Measurements from ENCODE around the gene PLOD2. TPM values are rescaled to one million over a fixed set of nuclear protein-coding genes. Genes with fewer than 3 reads are reported as not detected.

PLOD2 gene
- total RNA-seq, 1 donor from 2014 or later, result 21.1 TPM

DNA sequence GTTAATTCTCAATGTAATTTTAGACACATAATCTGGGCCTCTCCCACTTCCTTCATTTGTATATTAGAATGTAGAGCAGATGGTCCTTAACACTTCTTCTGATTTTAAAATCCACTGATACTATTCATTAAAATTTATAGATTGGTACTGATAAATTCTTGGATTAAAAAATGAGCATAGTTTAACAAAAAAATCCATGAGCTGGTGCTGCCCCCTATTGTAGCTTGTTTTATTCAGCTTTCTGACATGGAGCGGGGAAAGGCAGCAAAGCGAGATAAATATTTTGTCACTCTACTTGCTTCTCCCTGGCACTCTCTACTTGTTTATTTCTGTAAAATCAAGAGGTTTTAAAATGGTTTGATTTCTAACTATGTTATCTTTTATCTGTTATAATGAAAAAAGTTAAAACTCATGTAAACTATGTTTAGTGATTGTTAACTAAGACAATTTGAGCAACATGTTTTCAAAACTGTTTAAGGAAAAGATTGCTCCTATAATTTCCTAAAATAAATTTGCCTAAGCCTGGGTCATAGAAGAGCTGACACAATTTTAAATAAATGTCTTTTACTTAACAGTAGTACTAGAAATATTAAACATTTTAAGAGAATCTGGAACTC, 26.5 kb upstream of the PLOD2 start:
- no peak overlapping the region for H3K27ac ChIP-seq (replicated peaks)
- intact Hi-C loops (cut with micrococcal nuclease), result loop anchor here (5.0 kb wide), 1 partner anchor 120 kb away; no protein-coding TSS in a partner anchor
- no peaks in the 10 kb centered on the region for H3K27me3 ChIP-seq (ENCODE audit: low read depth)
- H3K4me1 ChIP-seq, result peaks cover 6% of the 10 kb centered on the region
- no peak for DNase-seq
- H3K4me3 ChIP-seq, result no peak overlapping the region
- TF ChIP-seq, protein P1, sequence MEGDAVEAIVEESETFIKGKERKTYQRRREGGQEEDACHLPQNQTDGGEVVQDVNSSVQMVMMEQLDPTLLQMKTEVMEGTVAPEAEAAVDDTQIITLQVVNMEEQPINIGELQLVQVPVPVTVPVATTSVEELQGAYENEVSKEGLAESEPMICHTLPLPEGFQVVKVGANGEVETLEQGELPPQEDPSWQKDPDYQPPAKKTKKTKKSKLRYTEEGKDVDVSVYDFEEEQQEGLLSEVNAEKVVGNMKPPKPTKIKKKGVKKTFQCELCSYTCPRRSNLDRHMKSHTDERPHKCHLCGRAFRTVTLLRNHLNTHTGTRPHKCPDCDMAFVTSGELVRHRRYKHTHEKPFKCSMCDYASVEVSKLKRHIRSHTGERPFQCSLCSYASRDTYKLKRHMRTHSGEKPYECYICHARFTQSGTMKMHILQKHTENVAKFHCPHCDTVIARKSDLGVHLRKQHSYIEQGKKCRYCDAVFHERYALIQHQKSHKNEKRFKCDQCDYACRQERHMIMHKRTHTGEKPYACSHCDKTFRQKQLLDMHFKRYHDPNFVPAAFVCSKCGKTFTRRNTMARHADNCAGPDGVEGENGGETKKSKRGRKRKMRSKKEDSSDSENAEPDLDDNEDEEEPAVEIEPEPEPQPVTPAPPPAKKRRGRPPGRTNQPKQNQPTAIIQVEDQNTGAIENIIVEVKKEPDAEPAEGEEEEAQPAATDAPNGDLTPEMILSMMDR (IDR thresholded peaks at IDR 0.05; ENCODE audit: borderline replicate concordance), result peak; percentile 74
- H3K36me3 ChIP-seq, result peaks cover 5% of the 10 kb centered on the region
- H3K9me3 ChIP-seq (replicated peaks), result no peaks in the 10 kb centered on the region

DNA sequence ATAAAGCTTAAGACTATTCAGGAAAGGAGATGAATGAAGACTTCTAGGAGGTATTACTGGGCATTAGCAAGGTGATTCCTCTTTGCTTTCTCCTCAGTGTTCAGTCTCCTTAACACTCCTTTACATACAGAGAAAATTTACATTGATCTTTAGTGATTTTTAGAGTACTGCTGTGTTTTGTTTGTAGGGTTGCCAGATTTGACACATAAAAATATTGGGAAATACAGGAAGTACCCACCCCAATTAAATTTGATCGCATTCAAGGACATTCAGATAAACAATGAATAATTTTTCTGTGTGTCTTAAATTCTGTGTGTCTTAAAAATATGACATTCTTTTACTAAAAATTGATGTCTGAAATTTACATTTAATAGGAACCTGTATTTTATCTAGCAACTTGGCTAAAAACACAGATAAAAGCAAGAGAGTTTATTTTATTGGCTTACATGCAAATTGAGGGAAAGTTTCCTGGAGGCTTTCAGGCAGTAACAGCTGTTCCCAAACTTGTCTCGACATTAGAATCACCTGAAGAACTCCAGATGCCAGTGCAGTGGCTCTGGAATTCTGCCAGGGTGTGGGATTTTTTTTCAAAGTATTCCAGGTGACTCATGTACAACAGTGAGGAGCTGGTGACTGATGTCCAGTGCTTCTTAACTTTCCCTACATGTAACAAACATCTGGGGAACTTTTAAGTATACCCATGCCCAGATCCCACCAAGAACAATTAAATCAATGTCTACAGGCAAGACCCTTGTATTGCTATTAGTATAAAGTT, 23.4 kb upstream of the PLOD2 start:
- TF ChIP-seq, protein P1 (IDR thresholded peaks at IDR 0.05; ENCODE audit: borderline replicate concordance), result no peak
- Histone ChIP-seq H3K9me3 (replicated peaks) (no peaks in the 10 kb centered on the region), H3K36me3 (no peaks in the 10 kb centered on the region), H3K27ac (replicated peaks) (no peak overlapping the region), H3K4me3 (no peak overlapping the region), H3K4me1 (peaks cover 6% of the 10 kb centered on the region), H3K27me3 (ENCODE audit: low read depth) (no peaks in the 10 kb centered on the region)
- DNase-seq, result no peak
- intact Hi-C loops (cut with micrococcal nuclease), result loop anchor here (5.0 kb wide), 1 partner anchor 117 kb away; no protein-coding TSS in a partner anchor

DNA sequence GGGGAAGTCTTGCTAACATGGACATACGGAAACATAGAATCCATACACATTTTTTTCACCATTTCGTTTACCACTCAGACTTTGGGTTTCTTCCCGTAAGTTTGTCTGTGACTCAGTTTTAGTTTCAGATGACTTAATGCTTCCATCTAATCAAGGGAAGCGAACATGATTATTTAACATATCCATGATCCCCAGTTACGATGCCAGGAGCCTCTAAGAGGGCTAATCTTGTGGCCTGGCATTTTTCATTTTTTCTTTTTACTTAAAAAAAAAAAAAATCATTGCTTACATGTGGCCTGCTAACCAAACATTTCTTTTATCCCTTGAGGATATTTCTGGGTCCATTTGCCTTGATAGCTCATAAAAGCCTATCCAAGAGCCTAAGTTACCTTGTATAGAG, 20.2 kb upstream of the PLOD2 start:
- H3K36me3 ChIP-seq, result no peaks in the 10 kb centered on the region
- DNase-seq, result no peak
- no peaks in the 10 kb centered on the region for H3K27me3 ChIP-seq (ENCODE audit: low read depth)
- TF ChIP-seq, protein P1 (IDR thresholded peaks at IDR 0.05; ENCODE audit: borderline replicate concordance), result no peak
- H3K4me1 ChIP-seq, result no peaks in the 10 kb centered on the region
- H3K4me3 ChIP-seq, result no peak overlapping the region
- no peaks in the 10 kb centered on the region for H3K9me3 ChIP-seq (replicated peaks)
- intact Hi-C loops (cut with micrococcal nuclease), result no loop called here
- H3K27ac ChIP-seq (replicated peaks), result no peak overlapping the region

DNA sequence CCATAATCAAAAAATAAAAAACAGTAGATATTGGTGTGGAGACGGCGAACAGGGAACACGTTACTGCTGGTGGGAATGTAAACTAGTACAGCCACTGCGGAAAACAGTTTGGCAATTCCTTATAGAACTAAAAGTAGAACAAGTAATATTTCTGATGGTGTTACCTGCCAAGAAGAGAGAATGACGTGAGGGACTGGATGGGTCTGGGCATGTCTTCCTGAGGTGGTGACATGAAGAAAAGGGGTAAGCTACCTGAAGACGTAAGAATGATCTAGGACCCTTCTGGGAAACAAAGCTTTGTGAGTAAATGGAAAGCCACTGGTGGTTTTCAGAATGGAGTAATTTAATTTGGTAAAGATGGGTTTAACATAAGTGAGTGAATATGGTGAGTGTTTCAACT, 19.4 kb upstream of the PLOD2 start:
- Histone ChIP-seq H3K4me3 (no peak overlapping the region), H3K9me3 (replicated peaks) (no peaks in the 10 kb centered on the region), H3K27ac (replicated peaks) (no peak overlapping the region), H3K4me1 (no peaks in the 10 kb centered on the region), H3K27me3 (ENCODE audit: low read depth) (no peaks in the 10 kb centered on the region), H3K36me3 (no peaks in the 10 kb centered on the region)
- TF ChIP-seq, protein P1 (IDR thresholded peaks at IDR 0.05; ENCODE audit: borderline replicate concordance), result no peak
- intact Hi-C loops (cut with micrococcal nuclease), result no loop called here
- no peak for DNase-seq

DNA sequence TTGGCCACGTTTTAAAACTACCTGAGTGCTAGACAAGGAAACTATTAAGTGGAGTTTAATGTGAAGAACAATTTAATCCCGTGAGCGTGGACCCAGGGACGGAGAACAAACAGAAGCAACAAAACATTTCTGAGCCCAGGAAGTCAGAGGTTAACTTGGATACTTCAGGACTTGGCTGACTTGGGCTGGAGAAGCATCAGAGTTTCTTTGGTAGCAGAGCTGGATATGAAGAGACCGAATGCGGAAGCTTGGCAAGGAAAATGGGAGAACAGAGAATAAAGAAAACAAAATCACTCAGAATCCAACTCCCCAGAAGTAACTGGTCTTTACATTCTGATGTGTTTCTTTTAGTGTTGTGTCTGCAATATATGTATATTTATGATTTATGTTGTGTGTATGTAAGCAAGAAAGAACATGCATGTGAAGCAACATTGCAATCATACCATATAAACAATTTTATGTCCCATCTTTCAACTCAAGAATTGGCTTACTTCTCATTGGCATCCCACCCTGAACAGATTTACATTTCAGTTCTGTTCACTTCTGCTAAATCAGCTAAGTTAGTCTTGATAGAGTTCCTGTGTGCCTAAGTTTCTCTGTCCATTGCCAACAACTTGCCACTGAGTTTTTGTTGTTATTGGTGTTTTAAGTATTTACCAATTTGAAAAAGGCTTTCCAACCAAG, 17.2 kb upstream of the PLOD2 start:
- no peaks in the 10 kb centered on the region for H3K4me1 ChIP-seq
- no peak overlapping the region for H3K4me3 ChIP-seq
- no peaks in the 10 kb centered on the region for H3K27me3 ChIP-seq (ENCODE audit: low read depth)
- no peak overlapping the region for H3K27ac ChIP-seq (replicated peaks)
- TF ChIP-seq, protein P1 (IDR thresholded peaks at IDR 0.05; ENCODE audit: borderline replicate concordance), result no peak
- intact Hi-C loops (cut with micrococcal nuclease), result no loop called here
- H3K36me3 ChIP-seq, result no peaks in the 10 kb centered on the region
- no peak for DNase-seq
- no peaks in the 10 kb centered on the region for H3K9me3 ChIP-seq (replicated peaks)
